GM21390 (cell line): ENCODE measurements around the gene C1GALT1.
"Not testable (repeated sequence)": the region's sequence is repeated elsewhere in the genome, so short reads cannot be mapped to it uniquely, and the experiment has no call there.

Experiments used
- ATAC-seq: cut with Tn5 transposase; IDR thresholded peaks from one replicate; pipeline ENCODE4 v1.9.1; 2021; ENCODE audit not compliant: unreplicated experiment

C1GALT1 gene

GRCh38 chr7:7199592-7199991 lies 17.2 kb downstream of the C1GALT1 start:
- not testable (repeated sequence) for ATAC-seq

- not testable (repeated sequence) for ATAC-seq
These were observed 17.9 kb downstream of the C1GALT1 start for GRCh38 chr7:7200255-7200654.

- ATAC-seq = peak; percentile 100
These were observed 19.4 kb downstream of the C1GALT1 start for GRCh38 chr7:7201578-7202374.

- no peak for ATAC-seq
These were observed 20.0 kb downstream of the C1GALT1 start for GRCh38 chr7:7202375-7202720.

GRCh38 chr7:7203813-7204575 lies 21.6 kb downstream of the C1GALT1 start:
- no peak for ATAC-seq

DNA sequence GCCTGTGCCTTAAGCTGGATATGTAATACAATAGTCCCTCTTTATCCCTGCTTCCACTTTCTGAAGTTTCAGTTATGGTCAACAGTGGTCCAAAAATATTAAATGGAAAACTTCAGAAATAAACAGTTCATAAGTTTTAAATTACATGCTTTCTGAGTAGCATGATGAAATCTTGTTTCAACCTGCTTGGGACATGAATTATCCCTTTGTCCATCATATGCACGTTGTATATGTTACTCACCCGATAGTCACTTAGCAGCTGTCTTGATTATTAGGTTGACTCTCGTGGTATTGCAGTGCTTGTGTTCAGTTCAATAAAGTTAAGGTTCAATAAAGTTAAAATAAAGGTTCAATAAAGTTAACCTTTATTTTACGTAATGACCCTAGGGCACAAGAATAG lies 25.5 kb downstream of the C1GALT1 start:
- ATAC-seq = no peak

DNA sequence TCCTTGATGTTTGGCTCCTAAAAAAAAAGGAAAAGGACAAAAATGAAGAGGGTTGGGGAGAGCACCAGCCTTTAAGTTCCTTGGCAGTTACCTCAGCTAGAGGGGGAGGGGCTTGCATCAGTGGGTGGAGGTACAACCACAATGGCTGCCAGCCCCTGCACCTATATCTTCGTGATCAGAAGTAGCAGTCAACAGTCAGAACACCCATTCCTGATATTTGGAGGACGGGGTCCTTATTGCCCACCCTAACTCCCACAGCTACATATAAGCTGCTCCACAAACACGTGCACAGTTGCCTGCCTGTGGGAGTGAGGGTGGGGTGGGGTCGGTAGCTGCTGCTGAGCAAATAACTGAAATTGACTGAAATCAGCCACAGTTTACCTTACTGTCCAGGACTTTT lies 26.2 kb downstream of the C1GALT1 start:
- no peak for ATAC-seq

DNA sequence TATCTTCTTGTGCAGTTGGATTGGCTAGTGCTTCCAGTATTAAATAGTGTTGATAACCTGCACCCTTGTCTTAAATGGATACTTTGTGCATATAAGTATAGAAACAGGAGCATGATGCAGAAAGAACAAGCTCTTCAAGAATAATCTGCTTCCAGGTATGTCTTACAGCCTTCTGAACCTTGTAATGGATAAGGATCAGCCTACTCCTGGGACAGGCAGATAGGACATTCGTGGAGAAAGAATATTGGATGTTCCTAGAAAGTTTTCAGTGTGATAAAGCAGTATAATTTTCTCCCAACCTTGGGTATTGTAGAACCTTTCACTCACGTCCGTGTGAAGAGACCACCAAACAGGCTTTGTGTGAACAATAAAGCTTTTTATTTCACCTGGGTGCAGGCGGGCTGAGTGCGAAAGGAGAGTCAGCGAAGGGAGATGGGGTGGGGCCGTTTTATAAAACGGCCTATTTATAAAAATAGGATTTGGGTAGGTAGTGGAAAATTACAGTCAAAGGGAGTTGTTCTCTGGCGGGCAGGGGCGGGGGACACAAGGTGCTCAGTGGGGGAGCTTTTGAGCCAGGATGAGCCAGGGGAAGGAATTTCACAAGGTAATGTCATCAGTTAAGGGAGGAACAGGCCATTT lies 27.2 kb downstream of the C1GALT1 start:
- ATAC-seq = no peak

- ATAC-seq = no peak
These were observed 28.3 kb downstream of the C1GALT1 start for GRCh38 chr7:7210475-7211237.

DNA sequence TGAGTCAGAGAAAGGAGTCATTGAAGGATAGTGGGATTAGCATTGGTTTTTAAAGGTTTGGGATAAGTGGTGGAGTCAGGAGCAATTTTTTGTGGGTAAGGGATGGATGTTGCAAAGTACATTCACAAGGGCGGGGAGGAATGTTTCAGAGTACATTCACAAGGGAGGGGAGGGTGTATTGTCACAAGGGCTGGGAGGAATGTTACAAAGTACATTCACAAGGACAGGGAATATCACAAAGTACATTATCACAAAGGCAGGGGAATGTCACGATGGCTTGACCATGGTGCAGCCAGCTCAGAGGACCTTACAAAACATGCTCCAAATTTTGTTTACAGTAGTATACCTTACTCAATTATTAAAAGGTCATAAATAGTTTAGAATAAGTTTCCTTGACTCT lies 30.3 kb downstream of the C1GALT1 start:
- ATAC-seq = no peak

DNA sequence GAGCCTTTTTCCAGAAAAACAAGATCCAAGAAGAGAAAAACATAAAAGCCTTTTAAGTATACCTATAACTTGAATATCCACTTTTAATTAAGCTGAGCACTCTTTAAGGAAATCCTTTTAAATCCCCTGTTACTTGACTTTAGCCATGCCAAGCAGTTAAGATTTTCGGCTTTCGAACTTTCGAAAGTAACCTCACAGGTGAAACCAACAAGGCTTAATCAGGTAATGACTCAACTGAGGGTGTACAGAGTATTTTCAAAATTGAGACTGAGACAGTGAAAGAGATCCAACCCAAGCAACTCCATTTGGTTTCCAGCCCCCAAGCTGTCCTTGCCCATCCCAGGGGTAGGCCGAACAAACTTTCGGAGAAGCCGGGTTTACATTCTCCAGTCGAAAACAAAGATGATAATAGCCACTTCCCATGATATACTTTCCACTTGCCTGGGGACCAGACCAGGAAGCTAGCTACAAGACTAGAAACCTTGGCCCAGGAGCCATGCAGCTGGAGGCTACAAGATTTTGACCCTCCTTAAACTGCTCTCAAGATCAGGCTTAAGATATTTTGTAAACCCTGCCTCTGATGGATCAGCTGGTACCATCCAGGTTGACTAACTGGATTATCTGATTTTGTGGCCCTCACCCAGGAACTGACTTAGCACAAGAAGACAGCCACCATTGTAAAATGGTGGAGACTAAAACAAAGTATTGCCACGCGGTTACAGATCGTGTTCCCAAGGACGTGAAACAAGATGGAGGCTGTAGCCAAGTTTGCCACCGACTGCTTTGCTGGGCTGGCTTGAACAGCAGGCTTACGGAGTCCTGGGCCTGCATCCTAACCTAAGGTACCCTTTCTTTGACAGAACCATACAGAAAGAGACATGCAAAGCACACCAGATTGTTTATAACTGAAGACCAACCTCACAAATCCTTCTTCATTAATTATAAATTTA lies 32.3 kb downstream of the C1GALT1 start:
- ATAC-seq = no peak

GRCh38 chr7:7216279-7216678 lies 33.9 kb downstream of the C1GALT1 start:
- ATAC-seq = no peak

DNA sequence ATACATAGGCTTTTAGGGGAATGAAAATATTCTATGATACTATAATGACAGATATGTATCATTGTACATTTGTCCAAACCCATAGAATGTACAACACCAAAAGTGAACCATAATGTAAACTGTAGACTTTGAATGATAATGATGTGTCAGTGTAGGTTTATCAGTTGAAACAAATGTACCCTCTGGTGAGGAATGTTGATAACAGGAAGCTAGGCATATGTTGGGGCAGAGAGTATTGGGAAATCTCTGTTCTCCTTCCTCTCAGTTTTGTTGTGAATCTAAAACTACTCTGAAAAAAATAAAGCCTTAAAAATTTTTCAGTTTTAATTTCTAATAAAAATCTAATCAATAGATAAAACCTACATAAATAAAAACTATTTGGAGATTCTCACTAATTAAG lies 36.9 kb downstream of the C1GALT1 start:
- ATAC-seq = no peak

- no peak for ATAC-seq
These were observed 38.5 kb downstream of the C1GALT1 start for GRCh38 chr7:7220821-7221220.

DNA sequence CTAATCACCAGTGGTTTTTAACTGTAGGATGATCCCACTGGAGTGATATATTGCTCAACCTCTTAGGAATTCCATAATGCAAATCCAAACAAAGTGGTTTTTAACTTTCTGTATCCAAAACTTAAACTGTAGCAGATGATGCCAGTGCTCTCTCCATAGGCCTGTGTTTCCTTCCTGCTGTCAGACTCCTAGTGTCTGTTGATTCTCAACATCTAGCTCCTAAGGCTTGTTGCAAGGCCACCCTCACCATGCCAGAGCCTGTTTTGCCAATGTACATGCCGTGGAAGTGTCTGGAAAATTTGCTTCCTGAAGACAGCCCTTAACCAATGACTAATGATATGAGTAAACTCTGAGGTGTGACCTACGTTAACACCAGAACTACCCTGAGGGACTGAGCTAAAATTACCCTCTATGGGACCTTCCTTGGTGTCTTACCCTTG lies 39.3 kb downstream of the C1GALT1 start:
- ATAC-seq = no peak

- ATAC-seq = no peak
These were observed 40.9 kb downstream of the C1GALT1 start for GRCh38 chr7:7223250-7223649.

DNA sequence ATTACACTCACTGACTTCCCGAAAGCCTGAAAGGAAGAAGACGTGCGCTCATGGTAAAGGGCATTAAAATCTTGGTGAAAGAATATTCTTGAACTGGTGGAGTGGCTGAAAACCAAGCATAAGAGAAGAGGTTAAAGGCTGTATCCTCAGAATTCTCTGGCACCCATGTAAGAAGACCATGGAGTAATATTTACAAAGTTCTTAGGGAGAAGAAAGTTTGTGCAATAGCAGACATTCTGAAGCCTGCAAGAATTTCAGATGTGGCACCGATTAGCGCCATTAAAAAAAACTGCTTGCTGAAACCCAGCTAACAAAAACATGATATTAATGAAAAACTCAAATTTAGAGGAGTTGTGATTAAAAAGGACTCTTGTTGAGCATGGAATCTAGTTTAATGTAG lies 44.1 kb downstream of the C1GALT1 start:
- no peak for ATAC-seq

- no peak for ATAC-seq
These were observed 46.1 kb downstream of the C1GALT1 start for GRCh38 chr7:7228472-7228871.

DNA sequence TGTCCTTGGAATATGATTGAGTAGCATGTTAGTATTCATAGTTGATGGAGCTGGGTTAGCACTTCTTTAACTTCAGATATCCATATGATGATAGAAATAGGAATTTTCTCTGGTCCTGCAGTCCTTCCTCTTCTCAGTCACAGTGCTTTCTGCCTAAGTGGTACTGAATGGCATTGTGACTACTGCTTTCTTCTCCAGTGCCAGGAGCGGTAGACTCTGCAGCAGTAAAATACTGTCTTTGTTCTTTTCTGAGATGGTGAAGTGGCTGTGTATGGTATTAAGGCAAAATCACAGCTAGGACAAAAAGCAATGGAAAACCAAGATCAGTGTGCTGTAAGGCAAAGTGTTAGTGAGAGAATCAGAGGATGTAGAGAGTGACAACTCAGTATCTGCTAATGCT lies 46.6 kb downstream of the C1GALT1 start:
- ATAC-seq = no peak

- ATAC-seq = no peak
These were observed 48.7 kb downstream of the C1GALT1 start for GRCh38 chr7:7231000-7231399.
